ENCODE measurements around the gene MAPKBP1. TPM values are rescaled to one million over a fixed set of nuclear protein-coding genes. Genes with fewer than 3 reads are reported as not detected.
"Not testable (repeated sequence)": the region's sequence is repeated elsewhere in the genome, so short reads cannot be mapped to it uniquely, and the experiment has no call there.

Gene MAPKBP1
- total RNA-seq, 1 donor from 2014 or later, result 17.0 TPM

GRCh38 chr15:41820791-41821423 lies 46.6 kb downstream of the MAPKBP1 start:
- DNase-seq, result no peak
- intact Hi-C loops (cut with micrococcal nuclease), result no loop called here
- ATAC-seq, result no peak

GRCh38 chr15:41821831-41822230 lies 47.5 kb downstream of the MAPKBP1 start:
- DNase-seq (no peak), ATAC-seq (no peak)
- intact Hi-C loops (cut with micrococcal nuclease), result no loop called here

DNA sequence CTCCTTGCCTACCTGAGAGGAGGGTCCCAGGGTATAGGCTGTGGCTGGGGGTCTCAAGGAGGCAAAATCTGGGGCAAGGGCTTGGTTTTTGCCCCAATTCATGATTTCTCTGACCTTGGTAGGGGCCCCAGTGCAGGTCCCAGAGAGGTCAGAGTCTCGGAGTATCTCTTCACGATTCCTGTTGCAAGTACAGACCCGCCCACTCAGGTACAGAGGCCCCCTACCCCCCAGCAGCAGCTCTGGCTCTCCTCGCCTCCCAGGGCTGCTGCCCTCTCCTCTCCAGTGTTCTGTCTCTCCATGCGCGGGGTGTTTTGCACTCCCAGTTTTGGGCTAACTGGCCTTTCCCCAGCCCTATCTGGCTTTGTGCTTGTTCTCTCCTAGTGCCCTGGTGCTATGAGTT lies 48.2 kb downstream of the MAPKBP1 start:
- ATAC-seq, result no peak
- no peak for DNase-seq
- intact Hi-C loops (cut with micrococcal nuclease), result no loop called here

- intact Hi-C loops (cut with micrococcal nuclease), result no loop called here
Measured at GRCh38 chr15:41822957-41823356, 48.7 kb downstream of the MAPKBP1 start.

GRCh38 chr15:41823502-41823901 lies 49.2 kb downstream of the MAPKBP1 start:
- intact Hi-C loops (cut with micrococcal nuclease), result no loop called here
- DNase-seq, result no peak
- no peak for ATAC-seq

More at GRCh38 chr15:41822957-41823356, 48.7 kb downstream of the MAPKBP1 start:
- no peak for DNase-seq
- ATAC-seq, result no peak

DNA sequence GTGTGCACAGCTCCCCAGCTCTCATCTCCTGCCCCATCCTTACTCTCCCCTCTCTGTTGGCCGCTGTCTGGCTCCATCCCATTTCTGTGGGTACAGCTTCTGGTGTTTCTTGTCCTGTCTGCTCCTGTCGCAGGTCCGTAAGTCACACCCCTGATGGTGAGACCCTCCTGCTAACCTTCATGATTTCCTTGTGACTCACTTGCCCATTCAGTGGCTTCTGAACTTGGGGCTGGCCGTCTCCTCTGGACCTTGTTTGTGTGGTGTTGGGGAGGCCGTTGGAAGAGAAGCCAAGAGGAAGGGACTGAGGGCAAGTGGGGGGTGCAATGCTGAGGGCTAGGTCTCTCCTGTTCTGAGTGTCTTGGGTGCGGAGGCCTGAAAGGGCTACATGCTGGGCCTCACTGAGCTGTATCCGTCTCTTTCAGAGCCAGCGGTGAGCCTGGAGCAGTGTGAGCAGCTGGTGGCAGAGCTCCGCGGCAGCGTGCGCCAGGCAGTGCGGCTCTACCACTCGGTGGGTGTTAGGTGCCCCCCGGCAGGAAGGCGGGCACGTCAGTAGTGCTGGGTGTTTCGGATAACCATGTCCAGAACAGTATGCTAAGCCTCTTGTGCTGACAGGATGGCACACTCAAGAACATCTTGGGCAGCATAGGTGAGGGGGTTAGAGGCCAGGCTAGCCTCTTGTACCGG lies 49.9 kb downstream of the MAPKBP1 start:
- intact Hi-C loops (cut with micrococcal nuclease), result no loop called here
- ATAC-seq (no peak), DNase-seq (no peak)

DNA sequence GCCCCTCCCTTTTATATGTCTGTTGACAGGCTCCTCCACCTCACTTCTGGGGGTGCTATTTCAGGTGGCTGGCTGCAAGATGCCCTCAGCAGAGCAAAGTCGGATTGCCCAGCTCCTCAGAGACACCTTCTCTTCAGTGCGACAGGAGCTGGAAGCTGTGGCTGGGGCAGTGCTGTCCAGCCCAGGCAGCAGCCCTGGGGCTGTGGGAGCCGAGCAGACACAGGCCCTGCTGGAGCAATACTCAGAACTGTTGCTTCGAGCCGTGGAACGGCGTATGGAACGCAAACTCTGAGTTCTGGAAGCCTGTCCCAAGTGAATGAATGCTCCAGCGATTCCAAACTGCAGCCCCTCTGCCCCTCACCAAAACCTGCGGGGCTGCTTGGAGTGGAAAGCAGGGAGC lies 50.9 kb downstream of the MAPKBP1 start:
- ATAC-seq, result no peak

DNA sequence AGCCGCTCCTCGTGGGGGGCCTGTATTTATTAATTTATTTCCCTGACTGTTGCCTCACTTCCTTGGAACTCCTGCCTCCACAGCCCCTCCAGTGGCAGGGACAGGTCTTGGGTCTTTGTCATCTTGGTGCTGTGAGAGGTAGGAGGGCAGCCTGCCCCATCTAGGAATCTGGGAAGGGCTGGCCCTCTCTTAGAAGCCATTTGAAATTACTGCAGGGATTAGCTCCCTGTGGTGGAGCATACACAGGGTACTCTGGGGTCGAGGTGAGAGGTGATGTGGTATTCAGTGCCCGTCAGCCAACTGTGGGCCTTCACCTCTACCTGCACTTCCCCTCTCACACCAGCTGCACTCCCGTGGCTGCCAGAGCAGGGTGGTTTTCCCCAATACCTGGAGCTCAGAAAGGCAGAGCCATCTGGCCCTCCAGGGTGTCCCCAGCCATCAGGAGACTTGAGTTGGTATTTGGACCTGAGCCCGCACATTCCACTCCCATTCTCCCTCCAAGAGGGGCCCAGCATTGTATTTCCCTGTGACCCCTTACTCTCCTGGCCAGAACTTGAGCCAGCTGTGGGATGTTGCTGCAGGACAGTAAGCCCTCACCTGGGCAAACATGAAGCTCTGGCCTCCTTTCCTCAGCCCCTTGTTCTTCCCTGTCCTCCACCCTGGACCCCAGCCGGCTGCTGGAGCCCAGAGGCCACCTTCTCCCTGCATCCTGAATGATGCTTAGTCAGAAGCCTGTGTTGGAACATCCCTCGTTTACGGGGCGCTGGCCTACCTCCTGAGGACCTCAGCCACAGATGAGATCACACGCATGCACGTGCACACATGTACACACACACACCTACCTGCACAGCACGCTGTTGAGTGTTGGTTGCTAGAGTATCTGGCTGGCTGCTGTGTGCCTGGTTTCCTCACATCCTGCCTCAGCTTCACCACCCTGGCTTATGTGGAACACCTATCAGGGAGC lies 51.6 kb downstream of the MAPKBP1 start:
- ATAC-seq (no peak), DNase-seq (no peak)
- intact Hi-C loops (cut with micrococcal nuclease), result no loop called here

More for the DNA sequence above, 50.9 kb downstream of the MAPKBP1 start:
- intact Hi-C loops (cut with micrococcal nuclease), result no loop called here
- DNase-seq, result no peak

DNA sequence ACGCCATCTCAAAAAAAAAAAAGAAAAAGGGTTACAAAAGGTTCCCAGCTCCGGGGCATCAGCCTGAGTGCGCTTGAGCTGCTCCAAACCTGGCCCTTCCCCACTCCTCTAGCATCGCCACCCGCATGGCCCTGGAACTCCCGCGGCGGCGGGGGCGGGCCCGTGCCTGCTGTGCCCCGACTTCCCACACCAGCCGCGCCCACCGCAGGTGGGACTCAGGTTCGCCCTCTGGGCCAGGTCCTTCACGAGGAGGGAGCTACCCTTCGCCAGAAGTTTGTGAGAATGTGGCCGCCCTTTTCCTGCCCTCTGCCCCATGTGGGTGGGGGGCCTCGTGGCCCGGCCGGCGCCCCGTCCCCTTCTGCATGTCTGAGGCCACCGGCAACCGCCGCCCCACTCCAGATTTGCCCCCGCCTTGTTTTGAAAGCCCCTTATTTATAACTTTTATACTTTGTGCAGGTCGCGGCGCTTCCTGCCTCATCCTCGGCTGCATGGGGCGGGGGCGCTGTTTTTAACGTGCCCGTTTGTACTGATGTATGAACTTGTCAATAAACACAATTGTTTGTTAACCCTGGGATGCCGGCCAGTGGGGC lies 53.1 kb downstream of the MAPKBP1 start:
- DNase-seq, result no peak
- peak; percentile 11 for ATAC-seq
- intact Hi-C loops (cut with micrococcal nuclease), result no loop called here

DNA sequence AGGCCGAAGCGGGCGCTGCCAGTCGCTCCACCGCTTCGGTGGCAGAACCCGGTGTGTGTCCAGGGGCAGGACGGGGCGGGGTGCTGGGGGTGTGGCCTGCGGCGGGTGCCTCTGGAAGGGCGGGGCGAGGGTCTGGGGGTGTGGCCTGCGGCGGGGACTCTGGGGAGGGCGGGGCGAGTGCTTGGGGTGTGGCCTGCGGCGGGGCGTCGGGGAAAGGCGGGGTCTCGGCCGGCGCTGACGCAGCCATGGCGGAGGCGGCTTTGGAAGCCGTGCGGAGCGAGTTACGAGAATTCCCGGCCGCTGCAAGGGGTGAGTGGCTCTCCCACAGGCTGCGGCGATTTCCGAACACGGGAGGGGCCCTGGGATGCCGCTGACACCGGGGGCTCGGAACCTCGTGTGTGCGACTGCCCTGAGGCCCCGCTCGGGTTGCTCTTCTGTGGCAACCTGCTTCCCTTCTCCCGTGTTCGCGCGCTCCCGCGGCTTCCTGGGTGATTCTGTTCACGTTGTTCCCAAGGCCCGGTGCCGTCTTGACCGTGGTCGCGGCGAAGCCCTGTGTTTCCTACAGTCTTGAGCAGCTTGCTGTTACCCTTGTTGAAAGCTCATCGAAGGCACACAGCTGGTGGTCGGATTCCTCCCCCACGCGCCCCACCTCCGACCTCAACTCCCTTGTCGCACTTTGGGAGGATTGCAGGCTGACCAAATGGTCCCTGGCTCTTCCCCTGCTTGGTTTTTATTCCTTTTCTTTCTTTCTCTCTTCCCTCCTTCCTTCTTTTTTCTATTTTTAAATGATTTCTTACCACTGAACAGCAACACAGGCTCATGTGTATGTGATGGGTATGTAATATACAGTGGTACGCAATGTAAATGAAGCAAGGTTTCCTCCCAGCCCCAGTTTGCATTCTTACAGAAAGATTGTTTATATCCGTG lies 53.9 kb downstream of the MAPKBP1 start, which contains the start of gene JMJD7:
Gene JMJD7 (plus strand): TSS at position 213 of the 927 bp plus-strand sequence. CDS start 33 bp downstream, at position 246.
- intact Hi-C loops (cut with micrococcal nuclease), result no loop called here
- ATAC-seq, result peak; percentile 97
- DNase-seq, result peak; percentile 97

GRCh38 chr15:41828807-41829141 lies 54.5 kb downstream of the MAPKBP1 start:
- ATAC-seq (no peak), DNase-seq (no peak)
- intact Hi-C loops (cut with micrococcal nuclease), result no loop called here

GRCh38 chr15:41829959-41830646 lies 55.8 kb downstream of the MAPKBP1 start:
- DNase-seq (no peak), ATAC-seq (no peak)
- intact Hi-C loops (cut with micrococcal nuclease), result no loop called here

DNA sequence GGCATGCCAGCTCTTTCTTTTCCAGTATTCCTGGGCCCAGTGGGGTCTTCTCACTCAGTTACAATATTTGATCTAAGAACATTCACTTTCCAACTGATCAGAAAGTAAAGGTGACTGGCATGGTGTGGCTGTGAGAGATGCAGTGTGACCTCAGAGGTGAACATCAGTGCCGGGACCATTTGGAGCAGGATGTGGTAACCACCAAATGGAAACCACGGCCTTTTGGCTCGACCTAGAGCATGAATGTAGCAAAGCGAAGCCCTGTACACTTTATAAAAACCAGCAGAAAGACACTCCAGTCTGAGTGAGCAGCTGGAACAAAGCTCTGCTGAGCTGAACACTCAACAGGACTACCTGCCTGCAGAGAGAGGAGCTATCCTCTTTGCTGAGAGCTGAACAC lies 57.0 kb downstream of the MAPKBP1 start:
- DNase-seq; intact Hi-C loops (cut with micrococcal nuclease); ATAC-seq: not testable (repeated sequence)

- ATAC-seq (no peak), DNase-seq (no peak)
- intact Hi-C loops (cut with micrococcal nuclease), result no loop called here
Measured at GRCh38 chr15:41832208-41832607, 57.9 kb downstream of the MAPKBP1 start.

- ATAC-seq (no peak), DNase-seq (no peak)
- intact Hi-C loops (cut with micrococcal nuclease), result no loop called here
Measured at GRCh38 chr15:41832875-41833274, 58.6 kb downstream of the MAPKBP1 start.

DNA sequence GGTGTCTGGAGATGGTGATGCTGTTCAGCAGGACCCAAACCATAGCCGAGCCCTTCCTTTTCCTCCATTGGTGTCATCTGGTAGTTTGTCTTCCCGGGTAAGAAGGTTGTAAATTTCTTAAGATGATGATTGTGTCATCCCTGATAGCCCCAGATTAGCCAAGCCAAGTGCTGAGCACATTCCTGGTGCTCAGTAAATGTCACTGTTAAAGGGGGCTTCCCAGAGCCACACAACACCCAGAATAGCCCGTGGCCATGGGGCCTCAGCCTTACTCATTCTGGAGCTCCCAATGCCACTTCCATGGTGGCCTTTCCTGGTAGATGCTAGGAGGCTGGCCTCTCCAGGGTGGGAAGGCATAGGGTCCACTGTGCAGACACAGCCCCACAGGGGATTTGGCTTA lies 59.8 kb downstream of the MAPKBP1 start:
- DNase-seq (no peak), ATAC-seq (no peak)
- intact Hi-C loops (cut with micrococcal nuclease), result no loop called here

DNA sequence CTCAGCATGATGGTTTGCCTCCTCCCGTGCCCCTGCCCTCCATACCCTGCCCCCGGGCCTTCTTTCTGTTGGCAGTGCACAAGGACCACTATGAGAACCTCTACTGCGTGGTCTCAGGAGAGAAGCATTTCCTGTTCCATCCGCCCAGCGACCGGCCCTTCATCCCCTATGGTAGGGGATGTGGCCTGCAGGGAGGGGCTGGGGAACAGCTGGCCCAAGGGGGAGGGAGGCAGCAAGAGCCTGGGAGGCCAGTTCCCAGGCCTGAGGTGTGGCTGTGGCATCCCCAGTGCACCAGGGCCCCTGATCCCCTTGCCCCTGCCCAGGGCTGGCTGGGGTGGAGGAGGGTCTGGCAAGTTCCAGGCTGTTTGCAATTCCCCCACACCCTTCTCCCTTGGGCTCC lies 61.8 kb downstream of the MAPKBP1 start:
- ATAC-seq (no peak), DNase-seq (no peak)
- intact Hi-C loops (cut with micrococcal nuclease), result no loop called here
